Smooth muscle cell (in vitro differentiated cells): Measurements from ENCODE around the gene GSE1. TPM values are rescaled to one million over a fixed set of nuclear protein-coding genes. Genes with fewer than 3 reads are reported as not detected.

Source experiments
- DNase-seq: peaks from one replicate; lab custom pipeline; 2025; ENCODE audit not compliant: unreplicated experiment; lab: John Stamatoyannopoulos, UW
- H2AFZ ChIP-seq: fragments of 200-600 bp; sonication (generic); 2 replicates; pipeline ENCODE4 v1.6.0; 2016; ENCODE audit warnings: antibody characterized with exemption, low read depth, mild to moderate bottlenecking
- H3F3A ChIP-seq: fragments of 200-600 bp; sonication (generic); 2 replicates; pipeline ENCODE4 v1.6.0; 2017; ENCODE audit warnings: antibody characterized with exemption, low read depth
- H3K27ac ChIP-seq: fragments of 200-600 bp; sonication (generic); 2 replicates; pipeline ENCODE4 v1.5.1; 2016; ENCODE audit warnings: low read depth, mild to moderate bottlenecking
- H3K27me3 ChIP-seq: fragments of 200-600 bp; sonication (generic); 2 replicates; pipeline ENCODE4 v1.6.1; 2016; ENCODE audit warnings: low read depth, mild to moderate bottlenecking
- H3K36me3 ChIP-seq: fragments of 200-600 bp; sonication (generic); 2 replicates; pipeline ENCODE4 v1.5.1; 2016; ENCODE audit warnings: low read depth
- H3K4me1 ChIP-seq: fragments of 200-600 bp; sonication (generic); 2 replicates; pipeline ENCODE4 v1.5.1; 2016; ENCODE audit warnings: low read depth
- H3K4me2 ChIP-seq: fragments of 200-600 bp; sonication (generic); 2 replicates; pipeline ENCODE4 v1.6.0; 2016; ENCODE audit warnings: mild to moderate bottlenecking
- H3K4me3 ChIP-seq: fragments of 200-600 bp; sonication (generic); 2 replicates; pipeline ENCODE4 v1.5.1; 2016; ENCODE audit warnings: mild to moderate bottlenecking
- H3K79me2 ChIP-seq: fragments of 200-600 bp; sonication (generic); 2 replicates; pipeline ENCODE4 v1.6.0; 2016; ENCODE audit warnings: low read depth, mild to moderate bottlenecking
- H3K9ac ChIP-seq: fragments of 200-600 bp; sonication (generic); 2 replicates; pipeline ENCODE4 v1.6.0; 2016; ENCODE audit warnings: low read depth
- H3K9me3 ChIP-seq: fragments of 200-600 bp; sonication (generic); replicated peaks from 2 replicates; pipeline ENCODE4 v1.5.1; 2016; ENCODE audit warnings: low read depth
- H4K20me1 ChIP-seq: fragments of 200-600 bp; sonication (generic); 2 replicates; pipeline ENCODE4 v1.6.0; 2016; ENCODE audit warnings: low read depth
- CTCF ChIP-seq: fragments of 200-600 bp; sonication (generic); IDR thresholded peaks from 2 replicates; pipeline ENCODE4 v1.5.1; 2017; ENCODE audit warnings: borderline replicate concordance, mild to moderate bottlenecking, antibody characterized with exemption; ENCODE audit not compliant: insufficient read depth, poor library complexity, severe bottlenecking
- WGBS: methylation state at CpG from one replicate; pipeline ENCODE4 v1.1.7; 2016; ENCODE audit warnings: low lambda C conversion rate; 5-methylcytosine and 5-hydroxymethylcytosine counted together
- polyA plus RNA-seq: library from polyadenylated mRNA; unstranded; fragments of >200 nt; fragmentation: Nextera tagmentation; extraction: Ambion mirVana; gene quantifications from 2 replicates; pipeline ENCODE4 v1.2.1, GENCODE V29; 2016
- total RNA-seq: library from RNA; depleted of rRNA; stranded (reverse); fragments of >200 nt; gene quantifications from 2 replicates; pipeline ENCODE4 v1.2.3, GENCODE V29; 2014

The GSE1 gene
- total and polyA plus RNA-seq, 2 experiments from 2014 or later: 13.6 to 27.7 TPM

- no peaks in the 10 kb centered on the region for H3K36me3 ChIP-seq
- no peak overlapping the region for H3K4me3 ChIP-seq
- H3K4me2 ChIP-seq: no peak overlapping the region
- no peak for DNase-seq
- H3K9me3 ChIP-seq: no peaks in the 10 kb centered on the region
- no peak overlapping the region for H3K27ac ChIP-seq
- peaks cover 19% of the 10 kb centered on the region for H3K79me2 ChIP-seq
- TF ChIP-seq CTCF: no peak
- no peak overlapping the region for H2AFZ ChIP-seq
- H4K20me1 ChIP-seq: peaks cover 100% of the 10 kb centered on the region
- WGBS: 68% methylated on average over 19 of the region's 19 CpGs
- H3F3A ChIP-seq: no peaks in the 10 kb centered on the region
- no peaks in the 10 kb centered on the region for H3K27me3 ChIP-seq
- H3K4me1 ChIP-seq: no peaks in the 10 kb centered on the region
- no peak overlapping the region for H3K9ac ChIP-seq
Measured at GRCh38 chr16:85645021-85645589, 32.0 kb downstream of the GSE1 start.

GRCh38 chr16:85646358-85646907, 33.3 kb downstream of the GSE1 start:
- Histone ChIP-seq H3K4me3 (no peak overlapping the region), H4K20me1 (peaks cover 97% of the 10 kb centered on the region), H3F3A (no peaks in the 10 kb centered on the region), H3K4me2 (no peak overlapping the region), H3K9me3 (no peaks in the 10 kb centered on the region), H3K27ac (no peak overlapping the region), H3K4me1 (peaks cover 3% of the 10 kb centered on the region), H3K36me3 (no peaks in the 10 kb centered on the region), H3K9ac (no peak overlapping the region), H3K79me2 (peaks cover 19% of the 10 kb centered on the region), H2AFZ (no peak overlapping the region), H3K27me3 (no peaks in the 10 kb centered on the region)
- WGBS: over 99% methylated on average over 15 of the region's 17 CpGs
- no peak for DNase-seq
- no peak for TF ChIP-seq CTCF

- no peaks in the 10 kb centered on the region for H3F3A ChIP-seq
- peaks cover 19% of the 10 kb centered on the region for H3K79me2 ChIP-seq
- TF ChIP-seq CTCF: no peak
- DNase-seq: no peak
- H3K9ac ChIP-seq: no peak overlapping the region
- peaks cover 4% of the 10 kb centered on the region for H3K4me1 ChIP-seq
- no peak overlapping the region for H3K4me3 ChIP-seq
- no peak overlapping the region for H3K4me2 ChIP-seq
- H3K27me3 ChIP-seq: no peaks in the 10 kb centered on the region
- H3K36me3 ChIP-seq: no peaks in the 10 kb centered on the region
- no peak overlapping the region for H2AFZ ChIP-seq
- H3K9me3 ChIP-seq: no peaks in the 10 kb centered on the region
- H3K27ac ChIP-seq: no peak overlapping the region
- 98% methylated on average over 15 of the region's 15 CpGs for WGBS
- H4K20me1 ChIP-seq: peaks cover 97% of the 10 kb centered on the region
Measured at GRCh38 chr16:85646976-85647375, 33.9 kb downstream of the GSE1 start.
